ENCODE data around the gene MAP4K1.
A peak's percentile ranks its signal among the peaks of the same experiment; 100 is the strongest.

Gene MAP4K1

DNA sequence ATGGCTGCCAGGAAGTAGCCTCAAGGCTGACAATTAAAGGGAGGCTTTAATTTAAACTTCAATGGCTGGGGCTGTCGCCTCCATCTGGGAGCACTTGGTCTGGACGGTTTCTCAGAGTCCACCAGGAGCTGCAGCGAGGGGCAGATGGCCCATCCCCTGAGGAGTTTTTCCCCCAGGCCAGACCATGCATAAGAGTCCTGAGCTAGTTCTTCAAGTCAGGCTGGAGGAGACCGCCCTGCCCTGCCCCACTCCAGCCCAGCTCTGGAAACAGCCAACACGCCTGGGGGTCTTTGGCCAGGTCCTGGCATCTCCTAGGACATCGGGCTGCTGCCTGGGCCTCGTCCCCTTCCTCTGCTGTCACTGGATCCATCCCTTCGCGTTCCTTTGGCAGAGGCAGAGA is 24.4 kb upstream of the MAP4K1 start:
- H2AFZ ChIP-seq (ENCODE audit: low read depth, low read length): no peak overlapping the region
- H2BK5ac ChIP-seq (ENCODE audit: low read depth, low read length, poor library complexity, severe bottlenecking): no peak overlapping the region
- H3K27me3 ChIP-seq (ENCODE audit: control insufficient read depth in 1 of 2, insufficient read depth in 1 of 2, low read length in 2 of 2): no peaks in the 10 kb centered on the region
- peaks cover 7% of the 10 kb centered on the region for H3K79me1 ChIP-seq (replicated peaks; ENCODE audit: low read length, poor library complexity, severe bottlenecking)
- H3K23ac ChIP-seq (ENCODE audit: low read length in 2 of 2): peak overlapping the region in 1 of 2 experiments; percentile 40
- no peak overlapping the region for H3K14ac ChIP-seq (ENCODE audit: low read length in 2 of 2)
- no peak overlapping the region for H4K8ac ChIP-seq (ENCODE audit: low read length)
- H3K4me1 ChIP-seq (ENCODE audit: control insufficient read depth, insufficient read depth, low read depth, low read length): peaks cover 9% of the 10 kb centered on the region
- WGBS: 91% methylated on average over 8 of the region's 9 CpGs
- H2BK12ac ChIP-seq (ENCODE audit: low read length in 2 of 2): peak overlapping the region in 1 of 2 experiments; percentile 42
- H2BK15ac ChIP-seq (ENCODE audit: low read depth, poor library complexity, severe bottlenecking): no peak overlapping the region
- peak overlapping the region; percentile 27 for H2AK5ac ChIP-seq (ENCODE audit: low read length, severe bottlenecking)
- H4K91ac ChIP-seq (ENCODE audit: low read length): no peak overlapping the region
- H3K9ac ChIP-seq (ENCODE audit: low read length): no peak overlapping the region
- H3K36me3 ChIP-seq (ENCODE audit: control insufficient read depth in 1 of 2, insufficient read depth in 2 of 2, low read depth in 1 of 2, low read length in 2 of 2): peaks cover 3 to 6% of the 10 kb centered on the region in 2 experiments
- H3K4me3 ChIP-seq (ENCODE audit: insufficient read depth in 1 of 2, low read depth in 1 of 2, low read length in 2 of 2): no peak overlapping the region
- H3K18ac ChIP-seq (ENCODE audit: low read depth in 1 of 2, low read length in 2 of 2): no peak overlapping the region
- no peak overlapping the region for H2BK120ac ChIP-seq (ENCODE audit: low read depth, low read length)
- H3K9me3 ChIP-seq (ENCODE audit: control insufficient read depth, low read length): no peaks in the 10 kb centered on the region
- no peak overlapping the region for H3K27ac ChIP-seq (ENCODE audit: low read length, poor library complexity, severe bottlenecking)
- no peak overlapping the region for H3K4ac ChIP-seq (ENCODE audit: low read depth in 1 of 2, low read length in 2 of 2)
- no peak for DNase-seq
- no peak overlapping the region for H3K4me2 ChIP-seq (ENCODE audit: low read length, poor library complexity, severe bottlenecking)

DNA sequence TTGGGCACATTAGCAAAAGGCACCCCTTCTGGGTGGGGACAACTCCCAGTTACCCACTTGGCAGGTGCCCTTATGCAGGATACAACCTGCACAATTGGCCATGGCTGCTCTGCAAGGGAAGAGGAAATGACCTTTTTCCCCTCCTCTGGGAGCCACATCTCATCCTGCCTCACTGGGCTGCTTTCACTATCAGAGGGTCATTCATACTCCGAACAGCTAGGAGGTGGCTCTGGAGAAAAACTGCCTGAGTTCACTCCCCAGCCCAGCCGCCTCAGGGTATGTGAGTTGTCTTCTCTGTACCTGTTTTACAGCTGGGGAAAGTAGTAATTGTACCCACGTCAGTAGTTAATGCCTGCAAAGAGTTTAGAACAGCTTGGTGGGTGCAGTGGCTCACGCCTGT is 22.6 kb upstream of the MAP4K1 start:
- no peak overlapping the region for H3K14ac ChIP-seq (ENCODE audit: low read length in 2 of 2)
- no peaks in the 10 kb centered on the region for H3K27me3 ChIP-seq (ENCODE audit: control insufficient read depth in 1 of 2, insufficient read depth in 1 of 2, low read length in 2 of 2)
- H3K4ac ChIP-seq (ENCODE audit: low read depth in 1 of 2, low read length in 2 of 2): no peak overlapping the region
- H2AFZ ChIP-seq (ENCODE audit: low read depth, low read length): no peak overlapping the region
- no peak overlapping the region for H4K91ac ChIP-seq (ENCODE audit: low read length)
- H2BK15ac ChIP-seq (ENCODE audit: low read depth, poor library complexity, severe bottlenecking): no peak overlapping the region
- no peak for DNase-seq
- no peak overlapping the region for H3K4me2 ChIP-seq (ENCODE audit: low read length, poor library complexity, severe bottlenecking)
- no peak overlapping the region for H2BK5ac ChIP-seq (ENCODE audit: low read depth, low read length, poor library complexity, severe bottlenecking)
- no peak overlapping the region for H2BK12ac ChIP-seq (ENCODE audit: low read length in 2 of 2)
- H3K9ac ChIP-seq (ENCODE audit: low read length): no peak overlapping the region
- H3K27ac ChIP-seq (ENCODE audit: low read length, poor library complexity, severe bottlenecking): no peak overlapping the region
- no peak overlapping the region for H3K18ac ChIP-seq (ENCODE audit: low read depth in 1 of 2, low read length in 2 of 2)
- H4K8ac ChIP-seq (ENCODE audit: low read length): no peak overlapping the region
- H2BK120ac ChIP-seq (ENCODE audit: low read depth, low read length): no peak overlapping the region
- H3K9me3 ChIP-seq (ENCODE audit: control insufficient read depth, low read length): no peaks in the 10 kb centered on the region
- H3K4me3 ChIP-seq (ENCODE audit: insufficient read depth in 1 of 2, low read depth in 1 of 2, low read length in 2 of 2): no peak overlapping the region
- H3K79me1 ChIP-seq (replicated peaks; ENCODE audit: low read length, poor library complexity, severe bottlenecking): peaks cover 10% of the 10 kb centered on the region
- H3K4me1 ChIP-seq (ENCODE audit: control insufficient read depth, insufficient read depth, low read depth, low read length): peaks cover 13% of the 10 kb centered on the region
- no peak overlapping the region for H3K23ac ChIP-seq (ENCODE audit: low read length in 2 of 2)
- 84% methylated on average over 4 of the region's 4 CpGs for WGBS
- H3K36me3 ChIP-seq (ENCODE audit: control insufficient read depth in 1 of 2, insufficient read depth in 2 of 2, low read depth in 1 of 2, low read length in 2 of 2): peaks cover 13 to 17% of the 10 kb centered on the region in 2 experiments
- H2AK5ac ChIP-seq (ENCODE audit: low read length, severe bottlenecking): no peak overlapping the region

DNA sequence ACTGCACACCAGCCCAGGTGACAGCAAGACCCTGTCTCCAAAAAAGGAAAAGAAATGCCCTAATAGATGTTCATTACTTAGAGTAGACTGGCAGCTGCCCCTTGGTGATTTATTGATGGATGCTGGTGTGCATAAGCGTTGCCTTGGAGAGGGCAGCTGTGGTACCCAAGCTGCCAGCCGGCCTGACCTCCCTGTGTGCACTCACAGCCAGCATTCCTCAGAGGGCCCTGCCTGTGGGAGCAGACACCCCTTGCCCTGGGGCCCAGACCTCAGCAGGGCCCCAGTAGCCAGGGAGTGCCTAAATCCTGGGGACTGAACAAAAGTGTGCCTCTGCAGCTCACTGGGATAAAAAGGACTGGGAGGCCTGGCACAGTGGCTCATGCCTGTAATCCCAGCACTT is 21.9 kb upstream of the MAP4K1 start:
- Histone ChIP-seq H2BK5ac (ENCODE audit: low read depth, low read length, poor library complexity, severe bottlenecking) (no peak overlapping the region), H3K9ac (ENCODE audit: low read length) (no peak overlapping the region), H3K4me3 (ENCODE audit: insufficient read depth in 1 of 2, low read depth in 1 of 2, low read length in 2 of 2) (no peak overlapping the region), H3K36me3 (ENCODE audit: control insufficient read depth in 1 of 2, insufficient read depth in 2 of 2, low read depth in 1 of 2, low read length in 2 of 2) (peaks cover 20 to 24% of the 10 kb centered on the region in 2 experiments), H2BK120ac (ENCODE audit: low read depth, low read length) (no peak overlapping the region), H3K18ac (ENCODE audit: low read depth in 1 of 2, low read length in 2 of 2) (no peak overlapping the region), H3K4me1 (ENCODE audit: control insufficient read depth, insufficient read depth, low read depth, low read length) (peaks cover 11% of the 10 kb centered on the region), H3K27ac (ENCODE audit: low read length, poor library complexity, severe bottlenecking) (no peak overlapping the region), H4K8ac (ENCODE audit: low read length) (no peak overlapping the region), H2AK5ac (ENCODE audit: low read length, severe bottlenecking) (no peak overlapping the region), H2BK15ac (ENCODE audit: low read depth, poor library complexity, severe bottlenecking) (no peak overlapping the region), H4K91ac (ENCODE audit: low read length) (no peak overlapping the region), H3K9me3 (ENCODE audit: control insufficient read depth, low read length) (no peaks in the 10 kb centered on the region), H3K4ac (ENCODE audit: low read depth in 1 of 2, low read length in 2 of 2) (peak overlapping the region in 1 of 2 experiments; percentile 58), H3K79me1 (replicated peaks; ENCODE audit: low read length, poor library complexity, severe bottlenecking) (peaks cover 17% of the 10 kb centered on the region), H3K14ac (ENCODE audit: low read length in 2 of 2) (no peak overlapping the region), H3K27me3 (ENCODE audit: control insufficient read depth in 1 of 2, insufficient read depth in 1 of 2, low read length in 2 of 2) (no peaks in the 10 kb centered on the region), H3K23ac (ENCODE audit: low read length in 2 of 2) (no peak overlapping the region), H2AFZ (ENCODE audit: low read depth, low read length) (no peak overlapping the region), H3K4me2 (ENCODE audit: low read length, poor library complexity, severe bottlenecking) (no peak overlapping the region), H2BK12ac (ENCODE audit: low read length in 2 of 2) (peak overlapping the region in 1 of 2 experiments; percentile 6)
- WGBS: 90% methylated on average over 2 of the region's 2 CpGs
- no peak for DNase-seq

DNA sequence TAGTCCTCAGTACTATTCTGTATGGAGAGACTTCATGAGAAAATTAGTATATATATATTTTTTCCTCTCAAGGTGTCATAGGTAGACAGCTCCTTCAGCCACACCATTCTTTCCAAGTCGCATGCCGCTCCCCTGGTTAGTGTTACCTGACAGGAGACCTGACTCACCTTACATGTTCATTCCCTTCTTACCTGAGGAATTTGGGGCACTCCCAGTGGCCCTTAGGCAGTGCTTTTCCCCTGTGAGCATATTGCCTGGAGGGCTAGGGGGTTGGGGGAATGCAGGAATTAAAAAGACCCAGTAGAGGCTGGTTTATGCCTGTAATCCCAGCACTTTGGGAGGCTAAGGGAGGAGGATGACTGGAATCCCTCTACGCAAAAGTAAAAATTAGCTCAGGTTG is 20.7 kb upstream of the MAP4K1 start:
- peaks cover 15% of the 10 kb centered on the region for H3K79me1 ChIP-seq (replicated peaks; ENCODE audit: low read length, poor library complexity, severe bottlenecking)
- H3K36me3 ChIP-seq (ENCODE audit: control insufficient read depth in 1 of 2, insufficient read depth in 2 of 2, low read depth in 1 of 2, low read length in 2 of 2): peaks cover 24% of the 10 kb centered on the region in 2 experiments
- H3K9ac ChIP-seq (ENCODE audit: low read length): no peak overlapping the region
- H4K8ac ChIP-seq (ENCODE audit: low read length): no peak overlapping the region
- H2BK12ac ChIP-seq (ENCODE audit: low read length in 2 of 2): no peak overlapping the region
- H2BK120ac ChIP-seq (ENCODE audit: low read depth, low read length): no peak overlapping the region
- no peak overlapping the region for H2BK15ac ChIP-seq (ENCODE audit: low read depth, poor library complexity, severe bottlenecking)
- WGBS: over 99% methylated on average over 3 of the region's 3 CpGs
- no peak for DNase-seq
- no peak overlapping the region for H3K18ac ChIP-seq (ENCODE audit: low read depth in 1 of 2, low read length in 2 of 2)
- no peak overlapping the region for H3K4ac ChIP-seq (ENCODE audit: low read depth in 1 of 2, low read length in 2 of 2)
- no peak overlapping the region for H3K27ac ChIP-seq (ENCODE audit: low read length, poor library complexity, severe bottlenecking)
- no peak overlapping the region for H4K91ac ChIP-seq (ENCODE audit: low read length)
- H3K4me1 ChIP-seq (ENCODE audit: control insufficient read depth, insufficient read depth, low read depth, low read length): peaks cover 11% of the 10 kb centered on the region
- H3K23ac ChIP-seq (ENCODE audit: low read length in 2 of 2): no peak overlapping the region
- H3K27me3 ChIP-seq (ENCODE audit: control insufficient read depth in 1 of 2, insufficient read depth in 1 of 2, low read length in 2 of 2): no peaks in the 10 kb centered on the region
- no peak overlapping the region for H3K4me2 ChIP-seq (ENCODE audit: low read length, poor library complexity, severe bottlenecking)
- no peak overlapping the region for H3K4me3 ChIP-seq (ENCODE audit: insufficient read depth in 1 of 2, low read depth in 1 of 2, low read length in 2 of 2)
- no peak overlapping the region for H2AK5ac ChIP-seq (ENCODE audit: low read length, severe bottlenecking)
- H2AFZ ChIP-seq (ENCODE audit: low read depth, low read length): no peak overlapping the region
- H3K9me3 ChIP-seq (ENCODE audit: control insufficient read depth, low read length): no peaks in the 10 kb centered on the region
- no peak overlapping the region for H2BK5ac ChIP-seq (ENCODE audit: low read depth, low read length, poor library complexity, severe bottlenecking)
- no peak overlapping the region for H3K14ac ChIP-seq (ENCODE audit: low read length in 2 of 2)

All from mesenchymal stem cell (in vitro differentiated cells and primary cell).